Activated T-helper 1 cell treated with Interleukin-2 at 50 U/mL for 16 hours (primary cell): ENCODE measurements around the gene GNG4.

ENCODE experiments used
- DNase-seq: peaks from one replicate; pipeline ENCODE4 v3.0.0-alpha.2; 2020; ENCODE audit warnings: low read depth

GNG4 gene

DNA sequence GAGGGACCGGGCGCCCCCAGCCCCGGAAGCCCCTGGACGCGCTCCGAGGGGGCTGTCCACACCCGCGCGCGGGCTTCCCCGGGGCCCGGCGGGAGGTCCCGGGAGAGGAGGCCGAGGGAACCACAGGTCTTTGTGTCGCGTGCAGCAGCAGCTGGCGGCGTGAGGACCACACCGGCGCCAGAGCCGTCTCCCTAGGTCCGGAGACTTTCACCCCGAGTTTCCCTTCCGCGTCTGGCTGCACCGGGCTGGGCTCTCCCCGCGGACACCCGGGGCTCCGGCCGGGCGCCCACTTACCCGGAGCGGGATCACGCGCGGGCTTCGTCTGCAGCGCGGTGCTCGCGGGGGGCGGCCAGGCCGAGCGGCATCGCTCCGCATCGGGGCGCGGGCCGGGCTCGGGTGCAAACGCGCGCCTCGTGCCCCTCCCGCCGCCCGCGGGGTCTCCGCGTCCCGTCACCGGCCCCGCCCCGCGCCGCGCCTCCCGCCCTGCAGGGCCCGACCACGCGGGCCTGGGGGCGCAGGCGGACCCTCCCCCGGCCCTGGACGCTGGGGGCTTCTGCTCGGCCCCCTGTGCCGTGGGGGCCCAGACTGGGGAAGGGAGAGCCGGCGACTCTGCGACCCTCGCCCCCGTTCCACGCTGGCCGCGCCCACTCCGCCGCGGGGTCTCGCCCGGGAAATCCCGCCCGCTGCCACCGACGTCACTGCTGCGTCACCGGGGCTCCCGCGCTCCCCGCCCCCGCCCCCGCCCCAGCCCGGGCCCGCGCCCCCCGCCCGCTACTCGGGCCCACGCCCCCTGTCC, at the start of gene GNG4:
TSS of gene GNG4 (minus strand) at position 417 of the 796 bp plus-strand sequence. CDS start 65,946 bp downstream, outside the sequence.
- DNase-seq: no peak

DNA sequence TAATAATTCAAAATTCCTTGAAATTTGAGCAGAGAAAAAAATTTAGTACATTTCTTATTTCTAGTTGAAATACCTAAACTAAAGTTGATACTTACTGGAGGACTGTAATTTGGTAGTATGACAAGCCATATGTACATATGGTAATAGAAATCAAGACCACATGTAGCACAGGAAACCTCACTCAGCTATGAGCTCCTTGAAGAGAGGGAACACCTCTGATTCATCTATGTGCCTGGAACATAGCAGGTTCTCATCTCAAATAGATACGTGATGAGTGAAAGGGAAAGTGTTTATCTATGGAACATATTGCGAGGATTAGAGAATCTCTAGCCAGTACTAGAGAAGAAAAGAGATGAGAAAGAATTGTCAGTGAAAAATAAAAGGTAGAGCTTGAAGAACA, 47.9 kb upstream of the GNG4 start:
- DNase-seq: no peak

DNA sequence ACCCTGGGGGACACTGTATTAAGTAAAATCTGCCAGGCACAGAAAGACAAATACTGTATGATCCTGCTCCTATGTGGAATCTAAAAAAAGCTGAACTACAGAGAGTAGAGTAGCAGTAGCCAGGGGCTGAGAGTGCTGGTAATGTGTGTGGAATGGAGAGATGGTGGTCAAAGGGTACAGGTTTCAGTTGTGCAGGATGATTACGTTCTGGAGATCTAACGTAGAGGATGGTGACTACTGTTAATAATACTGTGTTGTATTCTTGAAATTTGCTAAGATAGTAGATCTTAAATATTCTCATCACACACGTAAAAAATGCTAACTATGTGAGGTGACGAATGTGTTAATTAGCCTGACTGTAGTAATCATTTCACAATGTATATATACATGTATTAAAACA, 39.8 kb upstream of the GNG4 start:
- DNase-seq: no peak

DNA sequence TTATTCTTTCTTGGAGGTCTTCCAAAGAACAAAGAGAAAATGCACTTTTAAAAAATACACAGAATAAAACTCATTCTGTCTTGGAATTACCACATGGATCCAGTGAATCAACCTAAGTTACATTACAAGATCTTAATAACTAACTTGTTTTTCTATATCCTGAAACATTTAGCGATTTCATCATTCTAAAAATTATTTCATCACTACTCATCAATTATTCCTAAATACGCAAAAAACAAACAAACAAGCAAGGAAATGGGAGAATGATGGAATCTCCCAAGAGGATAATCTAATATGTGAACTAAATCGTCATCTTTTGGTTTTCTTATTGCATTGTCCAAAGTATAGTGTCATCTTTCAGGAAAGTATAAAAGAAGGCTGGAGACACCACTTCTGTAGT, 38.5 kb upstream of the GNG4 start:
- DNase-seq: no peak

DNA sequence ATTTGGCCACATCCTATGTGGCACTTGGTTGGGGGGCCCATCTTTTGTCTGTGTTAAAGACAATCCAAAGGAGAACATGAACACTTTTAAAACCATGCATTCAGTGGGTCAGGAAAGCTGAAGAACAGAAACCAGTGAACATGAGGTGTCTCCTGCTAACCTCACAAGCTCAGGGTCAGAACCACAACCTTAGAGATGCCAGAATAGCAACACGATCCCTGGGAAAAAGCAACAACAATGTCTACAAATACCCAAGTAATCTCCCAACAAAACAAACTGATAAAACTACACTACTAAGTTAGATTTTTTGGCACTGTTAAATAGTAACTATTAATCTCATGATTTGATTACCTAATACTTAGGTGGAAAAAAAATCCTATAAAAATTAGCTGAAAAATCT, 34.1 kb upstream of the GNG4 start:
- DNase-seq: no peak

DNA sequence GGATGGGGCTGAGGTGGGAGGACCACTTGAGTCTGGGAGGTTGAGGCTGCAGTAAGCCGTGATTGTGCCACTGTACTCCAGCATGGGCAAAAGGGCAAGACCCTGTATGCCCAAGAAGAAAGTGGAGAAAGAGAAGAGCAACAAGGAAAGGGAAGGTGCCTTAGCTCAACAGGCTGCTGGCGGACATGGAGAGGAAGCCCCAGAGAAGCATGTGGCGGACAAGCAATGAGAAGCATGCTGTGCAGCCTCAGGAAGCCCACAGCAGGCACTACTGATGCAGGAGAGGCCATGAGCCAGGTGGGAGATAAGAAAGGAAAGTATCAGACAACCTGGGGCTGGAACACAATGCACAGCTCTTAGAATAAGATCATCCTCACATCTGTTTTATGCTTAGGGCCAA, 32.6 kb upstream of the GNG4 start:
- DNase-seq: no peak

DNA sequence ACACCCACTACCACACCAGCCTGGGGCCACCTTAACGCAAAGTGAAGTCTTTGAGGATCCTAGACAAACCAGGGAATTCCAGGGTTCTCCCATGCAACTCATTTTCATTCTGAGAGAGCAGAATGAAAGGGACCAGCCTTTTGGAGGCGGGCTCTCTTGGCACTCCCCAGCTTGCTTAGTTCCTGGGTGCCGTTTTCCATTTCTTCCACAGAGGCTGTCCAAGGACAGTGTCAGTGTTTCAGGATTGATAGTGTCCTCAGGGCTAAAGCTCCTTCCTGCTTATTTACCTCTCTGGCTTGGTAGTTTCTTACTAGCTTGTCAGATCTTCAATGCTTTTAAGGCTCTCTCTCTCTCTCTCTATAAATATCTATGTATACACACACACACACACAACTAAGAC, 30.1 kb upstream of the GNG4 start:
- DNase-seq: no peak

DNA sequence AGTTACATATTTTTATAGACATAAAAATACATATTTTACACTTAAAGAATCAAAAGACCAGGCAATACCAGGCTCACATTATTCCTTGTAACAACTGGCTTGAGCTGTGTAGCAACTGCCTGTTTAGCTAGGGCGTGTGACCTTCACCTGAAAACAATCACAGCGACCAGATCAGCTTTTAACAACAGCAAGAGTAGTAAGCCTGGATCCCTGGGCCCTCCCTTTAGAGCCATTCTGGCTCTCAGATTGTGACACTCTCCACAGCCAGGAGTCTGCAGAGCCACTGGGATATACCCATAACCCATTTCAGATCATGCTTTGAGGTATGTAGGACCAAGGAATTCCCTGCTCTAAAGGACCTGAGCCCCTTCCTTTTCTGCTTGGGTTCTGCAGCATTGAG, 29.4 kb upstream of the GNG4 start:
- no peak for DNase-seq

DNA sequence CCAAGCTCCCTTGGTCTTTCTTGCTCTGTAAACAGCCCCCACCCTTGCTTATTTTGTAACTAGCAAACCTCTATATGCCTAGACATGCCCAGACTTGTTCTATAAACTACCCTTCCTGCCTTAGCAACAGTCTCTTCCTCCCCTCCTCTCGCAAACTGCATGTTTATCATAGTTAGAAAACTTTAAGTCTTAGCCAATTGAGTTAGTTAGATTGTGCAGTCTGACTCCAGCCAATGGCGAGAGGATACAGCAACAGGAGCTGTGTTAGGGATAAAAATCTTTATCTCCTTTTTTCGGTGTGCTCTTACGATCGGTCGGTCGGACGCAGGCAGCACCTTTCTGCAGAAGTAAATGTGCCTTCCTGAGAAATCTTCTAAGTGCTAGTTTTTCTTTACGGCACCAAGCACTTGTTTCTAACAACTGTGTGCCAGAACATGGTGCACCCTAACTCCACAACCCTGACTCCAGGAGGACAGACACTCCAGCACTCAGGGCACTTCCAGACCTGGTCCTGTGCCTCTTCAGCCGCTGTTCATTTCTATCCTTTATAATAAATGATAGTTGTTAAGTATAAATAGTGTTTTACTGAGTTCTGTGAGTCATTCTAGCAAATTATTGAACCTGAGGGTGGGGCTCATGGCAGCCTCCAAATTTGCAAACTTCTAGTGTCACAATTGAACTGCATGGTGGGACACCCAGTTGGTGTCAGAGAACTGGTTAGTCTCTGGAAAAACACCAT, 25.7 kb upstream of the GNG4 start:
- DNase-seq: no peak

DNA sequence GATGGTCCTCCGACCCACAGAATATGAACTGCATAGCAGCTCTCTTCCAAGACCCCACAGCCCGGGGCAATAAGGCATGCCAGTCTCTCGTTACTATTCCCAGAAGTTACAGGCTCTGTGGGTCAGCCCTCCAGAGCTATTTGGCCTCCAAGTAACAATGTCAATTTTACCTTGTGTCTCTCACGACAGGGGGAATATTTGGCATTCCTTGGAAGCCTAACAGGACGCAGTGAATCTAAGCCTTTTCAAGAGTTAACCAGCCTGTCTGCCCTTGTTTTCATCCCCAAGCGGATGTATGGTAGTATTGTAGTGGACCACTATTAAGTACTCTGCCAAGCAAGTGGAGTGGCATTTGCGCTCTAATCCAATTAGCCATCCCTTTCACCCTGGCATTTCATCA, 24.4 kb upstream of the GNG4 start:
- no peak for DNase-seq

DNA sequence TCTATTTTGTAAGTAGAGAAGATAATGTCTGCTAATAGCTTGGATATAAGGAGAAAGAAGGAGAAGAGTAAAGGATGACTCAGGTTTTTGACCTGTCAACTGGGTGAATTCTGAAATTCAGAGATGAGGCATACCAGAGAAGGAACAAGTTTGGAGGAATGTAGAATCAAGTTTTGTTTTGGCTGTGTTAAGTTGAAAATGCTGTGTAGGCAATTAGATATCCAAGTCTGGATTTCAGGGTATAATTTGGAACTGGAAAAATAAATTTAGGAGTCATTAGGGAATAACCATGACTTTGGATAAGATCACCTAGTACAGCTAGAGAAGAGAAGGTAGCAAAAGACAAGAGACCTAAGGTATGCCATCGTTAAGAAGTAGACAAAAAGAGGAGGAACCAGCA, 22.4 kb upstream of the GNG4 start:
- DNase-seq: no peak

DNA sequence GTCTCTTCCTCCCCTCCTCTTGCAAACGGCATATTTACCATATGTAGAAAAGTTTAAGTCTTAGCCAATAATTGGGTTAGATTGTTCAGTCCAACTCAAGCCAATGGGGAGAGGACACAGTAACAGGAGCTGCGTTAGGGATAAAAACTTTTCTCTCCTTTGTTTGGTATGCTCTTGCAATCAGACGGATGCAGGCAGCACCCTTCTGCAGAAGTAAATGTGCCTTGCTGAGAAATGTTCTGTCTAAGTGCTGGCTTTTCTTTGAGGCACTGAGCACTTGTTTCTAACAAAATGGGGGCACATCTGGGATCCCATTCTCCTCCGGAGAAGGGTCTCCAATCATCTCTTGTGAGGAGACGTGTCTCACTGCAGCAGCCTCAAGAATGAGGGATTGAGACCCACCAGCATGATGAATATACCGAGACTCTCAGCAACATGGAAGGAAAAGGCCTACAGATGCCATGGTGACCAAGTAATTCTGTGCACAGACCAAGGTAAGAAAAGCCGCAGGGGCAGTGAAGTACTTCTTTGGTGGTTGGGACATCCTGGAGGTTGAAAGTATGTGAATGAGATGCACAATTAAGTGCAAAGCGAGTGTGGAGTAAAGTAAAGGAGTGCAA, 20.7 kb upstream of the GNG4 start:
- DNase-seq: no peak

DNA sequence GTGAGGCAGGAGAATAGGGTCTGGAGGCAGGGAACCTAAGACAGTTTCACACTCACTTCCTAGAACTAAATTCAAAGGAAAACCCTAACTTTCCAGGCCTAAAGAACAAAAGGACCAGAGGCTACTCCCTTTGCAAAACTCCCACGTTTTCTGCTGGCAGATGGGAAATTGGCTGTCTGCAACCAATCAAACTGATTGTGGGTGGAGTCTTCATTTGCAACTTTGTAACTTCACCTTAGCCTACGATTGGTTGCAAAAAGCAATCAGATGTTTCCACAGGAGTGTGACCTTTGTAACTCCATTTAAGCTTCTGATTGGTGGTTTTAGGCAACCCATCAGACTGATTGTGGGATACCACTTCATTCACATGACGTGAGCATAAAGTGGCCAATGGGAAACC, 19.7 kb upstream of the GNG4 start:
- DNase-seq: no peak

DNA sequence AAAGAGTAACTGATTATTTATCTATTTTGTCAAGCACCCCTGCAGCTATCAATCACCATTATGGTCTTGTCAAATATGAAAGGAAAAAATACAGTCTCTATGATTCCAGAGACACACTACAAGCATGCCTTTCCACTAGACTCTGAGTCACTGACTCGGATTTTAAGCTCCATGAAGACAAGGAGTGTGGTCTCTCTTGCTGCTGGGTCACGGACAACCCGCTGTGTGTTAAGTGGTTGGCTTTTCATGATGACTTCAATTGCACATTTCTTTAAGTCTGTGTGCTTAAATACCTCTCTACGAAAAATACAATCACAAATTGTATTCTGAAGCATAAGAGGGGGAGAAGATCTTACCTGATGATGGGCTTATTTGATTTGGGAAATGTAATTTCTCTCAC, 14.0 kb upstream of the GNG4 start:
- DNase-seq: no peak

DNA sequence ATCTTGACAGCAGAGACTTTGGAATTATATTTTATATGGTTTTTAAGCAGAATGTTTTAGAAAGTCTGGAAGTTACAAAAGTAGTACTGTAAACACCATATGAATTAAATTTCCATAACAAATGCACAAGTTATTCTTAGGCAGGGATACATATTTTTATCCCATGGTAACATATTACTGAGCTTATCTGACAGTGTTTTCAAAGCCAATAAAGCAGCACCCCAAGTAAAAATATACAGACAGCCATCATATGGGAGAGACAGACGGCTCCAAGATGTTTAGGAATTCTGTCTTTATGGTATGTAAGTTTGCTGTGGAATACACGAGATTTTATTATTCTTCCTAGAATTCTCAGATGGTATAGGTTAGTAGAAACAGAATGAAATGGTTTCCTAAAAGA, 12.0 kb upstream of the GNG4 start:
- DNase-seq: no peak

DNA sequence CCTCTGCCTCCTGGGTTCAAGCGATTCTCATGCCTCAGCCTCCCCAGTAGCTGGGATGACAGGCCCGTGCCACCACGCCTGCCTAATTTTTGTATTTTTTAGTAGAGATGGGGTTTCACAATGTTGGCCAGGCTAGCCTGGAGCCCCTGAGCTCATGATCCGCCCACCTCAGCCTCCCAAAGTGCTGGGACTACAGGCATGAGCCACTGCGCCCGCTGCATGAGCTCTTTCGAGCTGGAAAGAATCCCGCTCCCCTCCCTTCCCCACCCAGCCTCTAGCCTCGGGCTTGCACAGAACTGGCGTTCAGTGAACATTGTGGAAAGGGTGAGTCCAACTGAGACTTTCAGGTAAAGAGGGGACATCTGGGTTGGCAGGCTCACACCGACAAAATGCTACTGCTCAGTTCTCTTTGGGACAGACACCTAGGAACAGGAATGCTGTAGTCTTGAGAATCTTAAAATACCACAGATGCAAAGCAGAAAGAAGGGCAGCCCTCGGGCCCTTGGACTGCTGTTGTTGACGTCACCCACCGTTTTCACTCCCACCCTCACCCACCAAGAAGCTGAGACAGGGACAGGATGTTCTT, 9.7 kb upstream of the GNG4 start:
- no peak for DNase-seq

DNA sequence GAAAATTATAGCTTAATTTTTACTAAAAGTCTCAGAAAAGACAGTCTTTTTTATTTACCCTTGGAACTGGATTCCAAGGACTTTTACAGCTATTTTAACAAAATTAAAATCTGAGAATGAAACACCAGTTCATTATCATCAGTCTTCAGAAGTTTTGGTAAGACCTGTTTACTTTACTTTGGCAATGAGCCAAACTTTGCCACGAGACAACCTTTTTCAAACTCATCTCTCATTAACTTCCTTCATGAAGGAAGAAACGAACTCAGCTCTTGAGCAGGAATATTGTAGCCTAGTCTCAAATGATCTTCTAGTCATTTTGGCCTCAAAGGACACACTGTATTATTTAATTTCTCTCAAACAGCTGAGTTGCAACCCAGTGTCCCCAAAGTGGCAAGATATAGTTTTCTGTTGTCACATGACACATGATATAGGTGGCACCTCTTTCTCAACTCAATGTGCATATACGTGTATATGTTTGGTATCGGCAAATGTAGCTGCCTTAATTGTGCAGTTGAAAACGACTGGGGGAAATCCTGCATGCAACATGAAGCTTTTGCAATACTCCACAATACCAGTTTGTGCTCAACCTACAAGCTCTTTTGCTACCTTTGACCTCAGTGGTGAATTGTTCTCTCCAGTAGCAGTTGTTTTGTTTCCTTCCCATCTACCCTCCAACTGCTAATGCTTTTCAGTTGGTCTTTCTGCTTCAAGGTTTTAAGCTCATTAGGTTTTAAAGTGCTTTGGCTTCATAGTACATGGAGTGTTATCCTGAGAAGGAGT, 8.4 kb upstream of the GNG4 start:
- no peak for DNase-seq

DNA sequence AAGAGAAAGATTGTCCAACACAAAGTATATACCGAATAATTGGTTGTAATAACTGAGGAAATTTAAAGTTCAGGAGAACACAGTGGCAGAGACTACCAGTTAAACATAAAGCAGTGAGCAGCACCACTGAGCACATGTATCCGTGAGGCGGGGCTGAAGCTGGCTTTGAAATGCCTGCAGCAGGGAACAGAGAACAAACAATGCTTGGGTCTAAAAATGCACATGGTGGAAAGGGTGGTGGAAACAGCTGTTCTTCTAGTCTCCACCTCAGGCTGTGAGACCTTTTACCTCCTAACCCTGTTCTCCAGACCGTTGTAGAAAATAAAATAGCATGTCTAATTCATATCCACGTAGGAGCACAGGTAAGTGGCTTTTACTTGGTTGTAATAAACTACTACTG, 7.7 kb upstream of the GNG4 start:
- DNase-seq: no peak

DNA sequence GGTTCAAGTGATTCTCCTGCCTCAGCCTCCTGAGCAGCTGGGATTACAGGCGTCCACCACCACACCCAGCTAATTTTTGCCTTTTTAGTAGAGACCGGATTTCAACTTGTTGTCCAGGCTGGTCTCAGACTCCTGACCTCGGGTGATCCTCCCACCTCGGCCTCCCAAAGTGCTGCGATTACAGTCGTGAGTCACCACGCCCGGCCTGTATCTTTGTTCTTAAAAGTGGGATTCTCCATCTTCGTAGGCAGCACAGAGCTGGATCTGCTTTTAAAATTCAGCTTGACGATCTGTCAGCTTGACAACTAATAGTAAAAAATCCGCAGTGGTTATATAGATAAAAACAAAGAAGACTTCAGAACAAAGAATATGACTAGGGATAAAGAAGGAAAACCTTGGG, 2.8 kb upstream of the GNG4 start:
- DNase-seq: no peak

DNA sequence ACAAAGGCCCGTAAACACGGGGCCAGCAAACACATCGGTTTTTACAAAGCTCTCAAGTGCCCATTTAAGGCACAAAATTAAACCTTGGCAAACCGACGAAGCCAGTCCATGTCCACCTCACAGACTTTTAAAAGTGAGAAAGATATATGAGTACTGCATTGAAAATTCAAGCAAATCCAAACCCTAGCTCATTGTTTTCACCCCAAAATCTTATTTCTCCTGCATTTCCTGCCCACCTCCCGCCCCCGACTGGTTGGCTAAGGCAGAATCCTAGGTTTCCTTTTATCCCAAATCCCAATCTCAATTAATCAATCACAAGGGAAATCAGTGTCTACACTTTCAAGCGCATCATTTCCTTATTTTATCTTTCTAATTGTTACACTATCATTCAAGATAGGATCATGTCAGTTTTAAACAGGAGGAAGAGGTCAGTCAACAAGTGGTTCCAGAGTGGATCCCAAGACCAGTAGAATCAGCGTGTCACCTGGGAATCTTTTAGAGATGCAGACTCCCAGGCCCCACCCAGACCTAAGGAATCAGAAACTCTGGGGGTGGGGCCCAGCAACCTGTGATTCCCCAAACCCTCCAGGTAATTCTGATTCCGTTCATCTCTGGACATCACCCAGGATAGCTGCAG, 1.7 kb upstream of the GNG4 start:
- no peak for DNase-seq

DNA sequence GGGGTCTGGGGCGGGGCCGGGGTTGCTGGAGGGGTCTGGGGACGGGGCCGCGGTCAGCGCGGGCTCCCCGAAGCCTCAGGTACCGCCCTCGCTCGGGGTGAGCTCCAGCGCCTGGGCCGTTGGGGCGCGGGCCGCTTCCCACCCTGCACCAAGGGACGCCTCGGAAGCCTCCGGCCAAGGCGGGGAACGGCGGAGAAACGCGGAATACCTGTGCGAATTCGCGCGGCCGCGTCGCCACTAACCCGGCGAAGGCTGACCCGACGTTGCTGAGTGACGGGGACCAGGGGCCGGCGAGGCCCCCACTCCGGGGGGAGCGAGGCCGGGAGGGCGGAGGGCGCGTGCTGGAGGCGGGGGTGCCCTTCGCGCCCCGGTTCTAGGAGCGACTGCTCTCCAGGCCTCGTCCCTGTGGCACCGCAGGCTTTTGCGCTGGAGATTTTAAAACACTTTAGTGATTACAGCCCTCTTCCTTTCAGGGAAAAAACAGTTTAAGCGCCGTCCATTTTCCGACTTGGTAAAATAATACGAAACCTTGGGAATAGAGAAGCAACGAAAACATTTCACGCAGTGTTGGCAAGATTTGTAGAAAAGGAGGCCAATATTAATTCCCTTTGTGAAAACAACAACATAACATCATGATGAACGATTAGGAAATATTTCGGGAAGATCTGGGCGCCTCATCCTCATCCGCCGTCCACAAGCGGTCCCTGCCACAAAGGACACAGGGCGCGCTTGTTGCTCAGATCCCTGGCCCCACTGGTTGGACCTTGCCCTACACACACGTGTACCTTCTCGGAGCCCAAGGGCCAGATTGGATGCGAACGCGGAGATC, 971 bp upstream of the GNG4 start:
- no peak for DNase-seq
